WERI-Rb-1 (cell line): ENCODE measurements around the gene HRCT1.
A peak's percentile ranks its signal among the peaks of the same experiment; 100 is the strongest.
"Not testable (repeated sequence)": the region's sequence is repeated elsewhere in the genome, so short reads cannot be mapped to it uniquely, and the experiment has no call there.

Source experiments
- DNase-seq: peaks from one replicate; pipeline ENCODE4 v3.0.0-alpha.2; 2020
- H3K27ac ChIP-seq: fragments of 250-450 bp; sonication (Bioruptor Pico); 2 replicates; pipeline ENCODE4 v1.5.1; 2020; ENCODE audit warnings: mild to moderate bottlenecking, moderate library complexity
- H3K27me3 ChIP-seq: fragments of 250-450 bp; sonication (Bioruptor Pico); 2 replicates; pipeline ENCODE4 v1.5.1; 2021; ENCODE audit warnings: mild to moderate bottlenecking, low read depth, moderate library complexity; ENCODE audit not compliant: insufficient read depth, severe bottlenecking
- H3K36me3 ChIP-seq: fragments of 250-450 bp; sonication (Bioruptor Pico); 2 replicates; pipeline ENCODE4 v1.5.1; 2020; ENCODE audit warnings: mild to moderate bottlenecking, moderate library complexity
- H3K4me3 ChIP-seq: 2 replicates; pipeline ENCODE4 v1.5.1; 2011; ENCODE audit warnings: low read depth, mild to moderate bottlenecking, control low read depth, low read length
- H3K9me3 ChIP-seq: fragments of 250-450 bp; sonication (Bioruptor Pico); 2 replicates; pipeline ENCODE4 v1.5.1; 2021; ENCODE audit warnings: mild to moderate bottlenecking, moderate library complexity; ENCODE audit not compliant: severe bottlenecking
- TF ChIP-seq, protein P1 (sequence below): IDR thresholded peaks from 2 replicates; pipeline ENCODE4 v1.5.1; 2011; ENCODE audit warnings: low read depth, mild to moderate bottlenecking, control low read depth, inconsistent platforms, low read length

The HRCT1 gene

DNA sequence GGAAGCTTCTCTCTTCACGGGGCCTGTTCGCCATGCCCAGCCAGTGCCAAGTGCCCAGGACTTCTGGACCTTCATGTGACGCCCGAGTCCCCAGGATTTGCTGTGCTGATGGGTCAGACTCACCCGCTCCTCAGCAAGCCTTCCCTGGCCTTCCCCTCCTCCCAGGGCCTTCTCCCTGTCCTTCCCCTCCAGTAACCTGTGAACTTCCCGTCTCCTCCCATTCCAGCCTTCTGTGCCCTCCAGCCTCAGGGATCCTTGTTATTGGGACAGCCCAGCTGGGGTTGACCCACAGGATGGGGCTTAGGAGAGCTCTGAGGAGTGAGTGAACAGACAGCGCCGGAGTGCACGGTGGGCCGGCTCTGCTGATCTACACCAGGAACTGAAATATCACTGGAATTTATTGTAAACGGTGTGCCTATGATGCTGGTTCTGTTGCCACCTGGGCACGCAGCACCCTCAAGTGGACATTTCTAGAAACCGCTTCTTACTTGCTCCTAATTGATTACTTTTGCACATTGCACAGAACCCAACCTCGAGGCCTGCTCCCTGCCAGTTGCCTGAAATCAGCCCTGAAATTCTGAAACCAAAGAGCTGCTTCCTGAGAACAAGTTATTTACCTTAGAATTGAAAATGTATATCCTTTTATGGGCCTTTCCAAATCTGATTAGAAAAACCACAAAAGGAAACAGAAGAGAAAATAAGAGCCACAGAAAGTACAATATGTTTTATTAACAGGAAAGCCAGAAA is 4.8 kb downstream of the HRCT1 start:
- DNase-seq, result peak; percentile 54
- TF ChIP-seq, protein P1, sequence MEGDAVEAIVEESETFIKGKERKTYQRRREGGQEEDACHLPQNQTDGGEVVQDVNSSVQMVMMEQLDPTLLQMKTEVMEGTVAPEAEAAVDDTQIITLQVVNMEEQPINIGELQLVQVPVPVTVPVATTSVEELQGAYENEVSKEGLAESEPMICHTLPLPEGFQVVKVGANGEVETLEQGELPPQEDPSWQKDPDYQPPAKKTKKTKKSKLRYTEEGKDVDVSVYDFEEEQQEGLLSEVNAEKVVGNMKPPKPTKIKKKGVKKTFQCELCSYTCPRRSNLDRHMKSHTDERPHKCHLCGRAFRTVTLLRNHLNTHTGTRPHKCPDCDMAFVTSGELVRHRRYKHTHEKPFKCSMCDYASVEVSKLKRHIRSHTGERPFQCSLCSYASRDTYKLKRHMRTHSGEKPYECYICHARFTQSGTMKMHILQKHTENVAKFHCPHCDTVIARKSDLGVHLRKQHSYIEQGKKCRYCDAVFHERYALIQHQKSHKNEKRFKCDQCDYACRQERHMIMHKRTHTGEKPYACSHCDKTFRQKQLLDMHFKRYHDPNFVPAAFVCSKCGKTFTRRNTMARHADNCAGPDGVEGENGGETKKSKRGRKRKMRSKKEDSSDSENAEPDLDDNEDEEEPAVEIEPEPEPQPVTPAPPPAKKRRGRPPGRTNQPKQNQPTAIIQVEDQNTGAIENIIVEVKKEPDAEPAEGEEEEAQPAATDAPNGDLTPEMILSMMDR, result peak; percentile 64
- no peaks in the 10 kb centered on the region for H3K36me3 ChIP-seq
- no peaks in the 10 kb centered on the region for H3K9me3 ChIP-seq
- no peaks in the 10 kb centered on the region for H3K27me3 ChIP-seq
- no peak overlapping the region for H3K4me3 ChIP-seq
- no peak overlapping the region for H3K27ac ChIP-seq

GRCh38 chr9:35911690-35912089 is 5.7 kb downstream of the HRCT1 start:
- Histone ChIP-seq H3K36me3 (no peaks in the 10 kb centered on the region), H3K9me3 (no peaks in the 10 kb centered on the region), H3K27me3 (no peaks in the 10 kb centered on the region), H3K27ac (no peak overlapping the region), H3K4me3 (no peak overlapping the region)
- TF ChIP-seq, protein P1, result no peak
- no peak for DNase-seq

DNA sequence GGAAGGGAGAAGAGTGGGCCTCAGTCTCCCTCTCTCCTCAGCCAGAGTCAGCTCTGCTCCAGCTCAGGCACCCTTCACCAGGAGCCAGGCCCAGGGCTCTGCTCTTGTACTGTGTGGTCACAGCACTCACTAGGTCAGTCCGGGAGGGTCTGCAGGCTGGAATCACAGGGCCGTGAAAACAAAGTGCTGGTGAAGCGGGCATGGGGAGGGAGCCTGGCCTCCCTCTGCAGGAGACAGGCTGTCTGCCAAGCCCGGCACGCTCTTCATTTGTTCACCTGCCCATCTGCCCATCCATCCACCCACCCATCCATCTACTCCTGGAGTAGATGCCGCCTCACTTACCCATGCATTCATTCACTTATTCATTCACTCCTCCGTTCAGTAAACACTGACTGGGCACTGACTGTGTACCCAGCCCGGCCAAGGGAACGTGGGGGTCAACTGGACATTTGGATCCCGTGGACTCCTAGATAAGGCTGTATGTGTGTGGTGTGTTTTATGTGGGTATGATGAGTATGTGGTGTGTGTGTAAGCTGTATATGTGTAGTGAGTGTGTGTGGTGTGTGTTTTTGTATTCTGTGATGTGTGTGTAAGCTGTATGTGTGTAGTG is 6.9 kb downstream of the HRCT1 start:
- TF ChIP-seq, protein P1, result no peak
- H3K27ac ChIP-seq, result no peak overlapping the region
- DNase-seq, result no peak
- no peaks in the 10 kb centered on the region for H3K27me3 ChIP-seq
- no peaks in the 10 kb centered on the region for H3K9me3 ChIP-seq
- H3K36me3 ChIP-seq, result no peaks in the 10 kb centered on the region
- no peak overlapping the region for H3K4me3 ChIP-seq

- H3K27me3 ChIP-seq, H3K27ac ChIP-seq, H3K9me3 ChIP-seq, DNase-seq, H3K4me3 ChIP-seq, H3K36me3 ChIP-seq: not testable (repeated sequence)
Measured at GRCh38 chr9:35913429-35913828, 7.4 kb downstream of the HRCT1 start.

DNA sequence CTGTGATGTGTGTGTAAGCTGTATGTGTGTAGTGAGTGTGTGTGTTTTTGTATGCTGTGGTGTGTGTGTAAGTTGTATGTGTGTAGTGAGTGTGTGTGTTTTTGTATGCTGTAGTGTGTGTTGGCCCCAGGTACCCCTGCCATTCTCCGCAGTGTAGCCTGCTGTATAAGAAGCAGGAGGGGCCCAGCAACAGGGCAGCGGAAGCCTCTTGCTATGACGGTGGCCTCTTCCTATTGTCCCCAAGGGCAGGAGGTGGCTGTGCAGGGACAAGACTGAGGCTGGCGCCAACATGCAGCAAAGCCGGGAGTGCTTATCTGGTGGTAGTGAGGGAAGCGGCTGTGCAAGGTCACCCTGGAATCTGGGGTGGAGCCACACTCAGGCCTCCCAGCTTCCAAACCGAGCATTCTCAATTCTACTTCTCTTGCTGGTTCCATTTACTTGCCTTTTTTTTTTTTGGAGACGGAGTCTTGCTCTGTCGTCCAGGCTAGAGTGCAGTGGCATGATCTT is 8.4 kb downstream of the HRCT1 start:
- peak; percentile 80 for DNase-seq
- Histone ChIP-seq H3K4me3 (no peak overlapping the region), H3K27ac (no peak overlapping the region), H3K27me3 (no peaks in the 10 kb centered on the region), H3K9me3 (peaks cover 2% of the 10 kb centered on the region), H3K36me3 (no peaks in the 10 kb centered on the region)
- TF ChIP-seq, protein P1, result no peak

- no peaks in the 10 kb centered on the region for H3K36me3 ChIP-seq
- no peaks in the 10 kb centered on the region for H3K27me3 ChIP-seq
- DNase-seq, result no peak
- no peak overlapping the region for H3K27ac ChIP-seq
- no peak overlapping the region for H3K4me3 ChIP-seq
- H3K9me3 ChIP-seq, result peaks cover 2% of the 10 kb centered on the region
- TF ChIP-seq, protein P1, result no peak
Measured at GRCh38 chr9:35915681-35916294, 9.8 kb downstream of the HRCT1 start.
